ENCODE measurements around the gene AHCYL1.
A peak's percentile ranks its signal among the peaks of the same experiment; 100 is the strongest.
"Not testable (repeated sequence)": the region's sequence is repeated elsewhere in the genome, so short reads cannot be mapped to it uniquely, and the experiment has no call there.

AHCYL1 gene

GRCh38 chr1:109984456-109985246, at the start of gene AHCYL1:
TSS of gene AHCYL1 (plus strand) at chr1:109984765. CDS start at chr1:109985053, 288 bp downstream.
- DNase-seq, result peak; percentile 79

- no peak for DNase-seq
These were observed 49.1 kb upstream of the AHCYL1 start for GRCh38 chr1:109935451-109935900.

- DNase-seq, result no peak
These were observed 46.8 kb upstream of the AHCYL1 start for GRCh38 chr1:109937738-109938137.

- DNase-seq, result no peak
These were observed 46.0 kb upstream of the AHCYL1 start for GRCh38 chr1:109938556-109938955.

GRCh38 chr1:109942434-109942833, 42.1 kb upstream of the AHCYL1 start:
- DNase-seq, result no peak

- no peak for DNase-seq
These were observed 40.0 kb upstream of the AHCYL1 start for GRCh38 chr1:109944541-109944940.

GRCh38 chr1:109946511-109946910, 38.1 kb upstream of the AHCYL1 start:
- no peak for DNase-seq

- no peak for DNase-seq
These were observed 36.8 kb upstream of the AHCYL1 start for GRCh38 chr1:109947582-109948284.

GRCh38 chr1:109948285-109948630, 36.3 kb upstream of the AHCYL1 start:
- DNase-seq, result no peak

- DNase-seq, result no peak
These were observed 34.5 kb upstream of the AHCYL1 start for GRCh38 chr1:109950038-109950437.

- DNase-seq, result no peak
These were observed 34.1 kb upstream of the AHCYL1 start for GRCh38 chr1:109950509-109950908.

GRCh38 chr1:109951501-109951900, 33.1 kb upstream of the AHCYL1 start:
- not testable (repeated sequence) for DNase-seq

GRCh38 chr1:109954041-109954512, 30.5 kb upstream of the AHCYL1 start:
- DNase-seq, result no peak

GRCh38 chr1:109959632-109959973, 25.0 kb upstream of the AHCYL1 start:
- DNase-seq, result no peak

GRCh38 chr1:109959974-109960744, 24.4 kb upstream of the AHCYL1 start:
- DNase-seq, result no peak

- no peak for DNase-seq
These were observed 23.8 kb upstream of the AHCYL1 start for GRCh38 chr1:109960745-109961094.

GRCh38 chr1:109963864-109964263, 20.7 kb upstream of the AHCYL1 start:
- no peak for DNase-seq

GRCh38 chr1:109969146-109969829, 15.3 kb upstream of the AHCYL1 start:
- no peak for DNase-seq

GRCh38 chr1:109969907-109970306, 14.7 kb upstream of the AHCYL1 start:
- DNase-seq, result no peak

GRCh38 chr1:109971559-109971958, 13.0 kb upstream of the AHCYL1 start:
- DNase-seq, result no peak

- DNase-seq, result no peak
These were observed 10.4 kb upstream of the AHCYL1 start for GRCh38 chr1:109974191-109974590.

GRCh38 chr1:109975718-109976117, 8.8 kb upstream of the AHCYL1 start:
- no peak for DNase-seq

- DNase-seq, result no peak
These were observed 7.8 kb upstream of the AHCYL1 start for GRCh38 chr1:109976762-109977161.

Measured in cortex of kidney (tissue), 1 donor.